Neuronal stem cell (in vitro differentiated cells): ENCODE results near the gene MVK.

Experiments
- DNase-seq: peaks from one replicate; pipeline ENCODE4 v3.0.0-alpha.2; 2013; ENCODE audit warnings: low spot score
- H2AFZ ChIP-seq: one replicate; pipeline ENCODE4 v1.6.1; 2013; ENCODE audit warnings: mild to moderate bottlenecking, low read length, inconsistent platforms
- H2AK5ac ChIP-seq: 2 replicates; pipeline ENCODE4 v1.6.1; 2013; ENCODE audit warnings: low read depth, mild to moderate bottlenecking, inconsistent platforms, low read length, moderate library complexity, mixed read lengths
- H2BK120ac ChIP-seq: 2 replicates; pipeline ENCODE4 v1.6.1; 2013; ENCODE audit warnings: low read depth, mild to moderate bottlenecking, inconsistent platforms, low read length, moderate library complexity, mixed read lengths
- H2BK12ac ChIP-seq: one replicate; pipeline ENCODE4 v1.6.1; 2013; ENCODE audit warnings: low read length, inconsistent platforms
- H2BK15ac ChIP-seq: 2 replicates; pipeline ENCODE4 v1.6.1; 2013; ENCODE audit warnings: mild to moderate bottlenecking, low read length, inconsistent platforms, mixed read lengths
- H2BK5ac ChIP-seq: one replicate; pipeline ENCODE4 v1.6.1; 2013; ENCODE audit warnings: inconsistent platforms, mild to moderate bottlenecking, low read length, moderate library complexity
- H3K14ac ChIP-seq: one replicate; pipeline ENCODE4 v1.6.1; 2013; ENCODE audit warnings: low read length, inconsistent platforms
- H3K18ac ChIP-seq: 2 replicates; pipeline ENCODE4 v1.6.1; 2013; ENCODE audit warnings: low read length, inconsistent platforms
- H3K23ac ChIP-seq: 2 replicates; pipeline ENCODE4 v1.6.1; 2013; ENCODE audit warnings: low read depth, mild to moderate bottlenecking, mixed read lengths, low read length, inconsistent platforms; ENCODE audit not compliant: poor library complexity
- H3K27ac ChIP-seq: replicated peaks from 3 replicates; pipeline ENCODE4 v1.5.1; 2013; ENCODE audit warnings: low read length, inconsistent platforms
- H3K27me3 ChIP-seq, 3 experiments: 2 replicates each; pipeline ENCODE4 v1.6.1; 2013; ENCODE audit warnings: low read length in 3 of 3, mild to moderate bottlenecking in 2 of 3, inconsistent platforms in 1 of 3, low read depth in 1 of 3, mixed read lengths in 1 of 3, moderate library complexity in 1 of 3; ENCODE audit not compliant: control insufficient read depth in 3 of 3, insufficient read depth in 3 of 3
- H3K36me3 ChIP-seq, 2 donors: replicated peaks in 1 of 2; 2 replicates each; pipeline ENCODE4 v1.6.1; 2013; ENCODE audit warnings: low read length in 2 of 2; ENCODE audit not compliant: control insufficient read depth in 2 of 2, insufficient read depth in 2 of 2
- H3K4ac ChIP-seq: 2 replicates; pipeline ENCODE4 v1.6.1; 2013; ENCODE audit warnings: inconsistent platforms, mild to moderate bottlenecking, low read length, moderate library complexity
- H3K4me1 ChIP-seq, 2 donors: 1 replicate in 1 of 2; 2 replicates in 1 of 2; pipeline ENCODE4 v1.6.1; 2013; ENCODE audit warnings: low read length in 2 of 2, low read depth in 1 of 2; ENCODE audit not compliant: control insufficient read depth in 2 of 2, insufficient read depth in 1 of 2
- H3K4me2 ChIP-seq: one replicate; pipeline ENCODE4 v1.6.1; 2013; ENCODE audit warnings: mild to moderate bottlenecking, low read length, inconsistent platforms; ENCODE audit not compliant: insufficient read depth, poor library complexity, severe bottlenecking
- H3K4me3 ChIP-seq, 2 donors: 2 replicates each; pipeline ENCODE4 v1.5.1; 2013; ENCODE audit warnings: low read length in 2 of 2, mild to moderate bottlenecking in 2 of 2, inconsistent platforms in 1 of 2, moderate library complexity in 1 of 2
- H3K79me1 ChIP-seq: one replicate; pipeline ENCODE4 v1.6.1; 2013; ENCODE audit warnings: low read depth, mild to moderate bottlenecking, inconsistent platforms, low read length, moderate library complexity
- H3K9ac ChIP-seq: one replicate; pipeline ENCODE4 v1.6.1; 2013; ENCODE audit warnings: mild to moderate bottlenecking, low read depth, low read length, inconsistent platforms; ENCODE audit not compliant: poor library complexity
- H3K9me3 ChIP-seq, 2 donors: replicated peaks in 1 of 2; 2 replicates each; pipeline versions ENCODE3 to v1.6.1; 2013; ENCODE audit warnings: low read length in 2 of 2, mild to moderate bottlenecking in 2 of 2, inconsistent platforms in 1 of 2, low read depth in 1 of 2, mixed read lengths in 1 of 2, moderate library complexity in 1 of 2; ENCODE audit not compliant: control insufficient read depth in 2 of 2, insufficient read depth in 1 of 2
- H4K8ac ChIP-seq: one replicate; pipeline ENCODE4 v1.6.1; 2013; ENCODE audit warnings: low read depth, mild to moderate bottlenecking, inconsistent platforms, low read length, moderate library complexity
- H4K91ac ChIP-seq: one replicate; pipeline ENCODE4 v1.6.1; 2013; ENCODE audit warnings: low read length, low read depth, mild to moderate bottlenecking, inconsistent platforms; ENCODE audit not compliant: poor library complexity
- WGBS, 2 donors: extraction: QIAGEN DNeasy Blood & Tissue Kit; methylation state at CpG; one replicate each; pipeline ENCODE4 v1.1.7; 2013; ENCODE audit warnings: missing lambda C conversion rate in 2 of 2, mixed read lengths in 1 of 2; ENCODE audit not compliant: insufficient read length in 2 of 2, insufficient replicate concordance in 1 of 2; ENCODE audit errors: extremely low coverage in 2 of 2; 5-methylcytosine and 5-hydroxymethylcytosine counted together

The MVK gene

GRCh38 chr12:109559601-109560000 lies 14.0 kb upstream of the MVK start:
- no peak overlapping the region for H2AK5ac ChIP-seq
- H3K14ac ChIP-seq = no peak overlapping the region
- H3K4ac ChIP-seq = no peak overlapping the region
- no peak overlapping the region for H3K4me3 ChIP-seq
- no peak overlapping the region for H2BK12ac ChIP-seq
- H3K23ac ChIP-seq = no peak overlapping the region
- no peak overlapping the region for H2BK120ac ChIP-seq
- H3K27ac ChIP-seq = no peak overlapping the region
- no peaks in the 10 kb centered on the region for H3K79me1 ChIP-seq
- H3K4me2 ChIP-seq = no peak overlapping the region
- no peak overlapping the region for H4K8ac ChIP-seq
- no peak overlapping the region for H2BK15ac ChIP-seq
- H3K9ac ChIP-seq = no peak overlapping the region
- WGBS, 2 donors = no CpG with 5 or more reads among the region's 10 CpGs
- DNase-seq = no peak
- no peak overlapping the region for H3K18ac ChIP-seq
- H2BK5ac ChIP-seq = no peak overlapping the region
- H3K27me3 ChIP-seq = no peaks in the 10 kb centered on the region
- peaks cover 0 to 3% of the 10 kb centered on the region in 2 donors for H3K9me3 ChIP-seq
- no peak overlapping the region for H2AFZ ChIP-seq
- no peak overlapping the region for H4K91ac ChIP-seq
- H3K4me1 ChIP-seq = peaks cover 0 to 8% of the 10 kb centered on the region in 2 donors
- peaks cover 25 to 87% of the 10 kb centered on the region in 2 donors for H3K36me3 ChIP-seq

GRCh38 chr12:109560867-109561710 lies 12.5 kb upstream of the MVK start:
- Histone ChIP-seq H3K18ac (peak overlapping the region; percentile 74), H3K36me3 (peaks cover 35 to 99% of the 10 kb centered on the region in 2 donors), H3K9ac (no peak overlapping the region), H2BK12ac (peak overlapping the region; percentile 78), H3K27me3 (no peaks in the 10 kb centered on the region), H2AFZ (no peak overlapping the region), H2BK5ac (no peak overlapping the region), H3K79me1 (no peaks in the 10 kb centered on the region), H3K9me3 (peaks cover 0 to 3% of the 10 kb centered on the region in 2 donors), H3K27ac (no peak overlapping the region), H3K4ac (peak overlapping the region; percentile 41), H2BK120ac (no peak overlapping the region), H2AK5ac (peak overlapping the region; percentile 60), H4K91ac (no peak overlapping the region), H3K4me2 (no peak overlapping the region), H3K4me1 (peaks cover 0 to 4% of the 10 kb centered on the region in 2 donors), H4K8ac (no peak overlapping the region), H3K4me3 (no peak overlapping the region), H3K23ac (peak overlapping the region; percentile 35), H2BK15ac (no peak overlapping the region), H3K14ac (no peak overlapping the region)
- no CpG with 5 or more reads among the region's 30 CpGs for WGBS, 2 donors
- DNase-seq = no peak

GRCh38 chr12:109561711-109562030 lies 11.9 kb upstream of the MVK start:
- H3K18ac ChIP-seq = peak overlapping the region; percentile 19
- peaks cover 0 to 4% of the 10 kb centered on the region in 2 donors for H3K4me1 ChIP-seq
- H3K9ac ChIP-seq = no peak overlapping the region
- H3K4me2 ChIP-seq = no peak overlapping the region
- H3K23ac ChIP-seq = peak overlapping the region; percentile 35
- WGBS, 2 donors = no CpG with 5 or more reads among the region's 10 CpGs
- H3K4me3 ChIP-seq = no peak overlapping the region
- no peak for DNase-seq
- H3K27ac ChIP-seq = no peak overlapping the region
- no peak overlapping the region for H2BK120ac ChIP-seq
- no peak overlapping the region for H3K4ac ChIP-seq
- no peak overlapping the region for H2BK15ac ChIP-seq
- no peak overlapping the region for H2AK5ac ChIP-seq
- no peak overlapping the region for H4K8ac ChIP-seq
- no peaks in the 10 kb centered on the region for H3K79me1 ChIP-seq
- no peak overlapping the region for H4K91ac ChIP-seq
- H3K14ac ChIP-seq = no peak overlapping the region
- H3K36me3 ChIP-seq = peaks cover 40 to 99% of the 10 kb centered on the region in 2 donors
- no peak overlapping the region for H2BK5ac ChIP-seq
- H3K9me3 ChIP-seq = peaks cover 0 to 3% of the 10 kb centered on the region in 2 donors
- H3K27me3 ChIP-seq = no peaks in the 10 kb centered on the region
- H2AFZ ChIP-seq = no peak overlapping the region
- H2BK12ac ChIP-seq = no peak overlapping the region

- H3K4me2 ChIP-seq = no peak overlapping the region
- peaks cover 44 to 99% of the 10 kb centered on the region in 2 donors for H3K36me3 ChIP-seq
- no peak overlapping the region for H2AK5ac ChIP-seq
- H3K27me3 ChIP-seq = no peaks in the 10 kb centered on the region
- no peak for DNase-seq
- H3K23ac ChIP-seq = no peak overlapping the region
- H2AFZ ChIP-seq = no peak overlapping the region
- H3K4me3 ChIP-seq = no peak overlapping the region
- no peak overlapping the region for H2BK15ac ChIP-seq
- H4K91ac ChIP-seq = no peak overlapping the region
- no peaks in the 10 kb centered on the region for H3K79me1 ChIP-seq
- H3K14ac ChIP-seq = no peak overlapping the region
- no peak overlapping the region for H3K9ac ChIP-seq
- no peak overlapping the region for H2BK12ac ChIP-seq
- H3K4me1 ChIP-seq = peaks cover 0 to 4% of the 10 kb centered on the region in 2 donors
- no CpG with 5 or more reads among the region's 4 CpGs for WGBS, 2 donors
- no peak overlapping the region for H3K4ac ChIP-seq
- no peak overlapping the region for H4K8ac ChIP-seq
- H3K18ac ChIP-seq = no peak overlapping the region
- H3K9me3 ChIP-seq = peaks cover 0 to 3% of the 10 kb centered on the region in 2 donors
- no peak overlapping the region for H3K27ac ChIP-seq
- no peak overlapping the region for H2BK5ac ChIP-seq
- H2BK120ac ChIP-seq = no peak overlapping the region
Observed at GRCh38 chr12:109562871-109563270, 10.7 kb upstream of the MVK start.
